Measurements from ENCODE around the gene GLTP. TPM values are rescaled to one million over a fixed set of nuclear protein-coding genes. Genes with fewer than 3 reads are reported as not detected.

GLTP gene
- 46.8 and 48.0 TPM in 2 replicates for total RNA-seq

DNA sequence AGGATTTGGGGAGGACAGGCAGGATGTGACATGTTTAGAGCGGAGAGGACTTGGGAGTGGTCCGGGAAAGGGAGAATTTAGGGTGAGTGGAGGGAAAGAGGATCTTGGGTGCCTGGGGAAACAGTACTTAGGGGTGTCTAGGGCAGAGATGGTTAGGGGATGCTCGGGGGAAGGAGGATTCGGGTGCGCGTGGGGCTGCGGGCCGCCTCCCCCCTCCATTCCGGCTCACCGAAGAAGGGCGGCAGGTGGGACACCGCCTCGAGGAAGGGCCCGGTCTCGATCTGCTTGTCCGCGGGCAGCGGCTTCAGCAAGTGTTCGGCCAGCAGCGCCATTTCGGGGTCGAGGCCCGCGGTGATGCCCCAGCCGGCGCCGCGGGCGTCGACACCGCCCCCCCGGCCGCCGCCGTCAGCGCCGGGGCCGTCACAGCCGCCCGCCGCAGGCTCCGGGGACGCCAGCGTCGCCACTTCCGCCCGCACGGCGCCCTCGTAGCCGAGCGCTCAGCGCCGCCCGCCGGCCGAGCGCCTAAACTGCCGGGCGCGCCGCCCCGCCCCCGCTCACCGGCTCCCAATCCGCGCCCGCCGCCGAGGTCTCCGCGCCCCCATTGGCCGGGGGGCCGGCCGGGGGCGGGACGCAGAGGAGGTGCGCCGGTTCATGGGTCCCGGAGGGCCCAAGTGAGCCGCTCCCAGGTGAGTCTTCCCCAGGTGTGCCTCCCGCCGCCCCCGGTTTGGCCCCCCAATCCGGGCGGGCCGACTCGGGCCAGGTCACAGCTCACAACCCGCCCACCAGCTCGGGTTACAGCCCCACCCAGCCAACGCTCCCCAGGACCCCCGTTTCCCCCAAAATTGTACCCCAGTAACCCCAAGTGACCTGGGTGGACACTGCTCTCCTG is at the start of gene GLTP:
Gene GLTP (minus strand): TSS at position 499 of the 889 bp plus-strand sequence. CDS start 167 bp downstream, at position 332.

GRCh38 chr12:109899783-109900751 is 19.7 kb upstream of the GLTP start, which contains the start of gene TCHP:
Gene TCHP (plus strand): TSS chr12:109900274. CDS start chr12:109903027, 2,753 bp downstream.

GRCh38 chr12:109833307-109834189 is 46.8 kb downstream of the GLTP start, which contains the start of gene TRPV4:
Gene TRPV4 (minus strand): TSS chr12:109833398. CDS start chr12:109814796, 18,602 bp downstream.

Other genes with a start within 250 kb of the GLTP start
- 0.17 and 0.22 TPM in 2 replicates for gene FAM222A, start 166.7 kb downstream of the GLTP start, total RNA-seq
- gene TRPV4, start 47.1 kb downstream of the GLTP start, total RNA-seq = 1.5 TPM in 2 replicates
- 4.4 and 7.7 TPM in 2 replicates for gene TCHP, start 19.7 kb upstream of the GLTP start, total RNA-seq
- 26.5 and 34.6 TPM in 2 replicates for gene GIT2, start 115.8 kb upstream of the GLTP start, total RNA-seq
- gene ANKRD13A, start 118.9 kb upstream of the GLTP start, total RNA-seq = 52.6 and 54.3 TPM in 2 replicates
- 11.5 and 16.4 TPM in 2 replicates for gene C12orf76, start 168.0 kb upstream of the GLTP start, total RNA-seq
- 6.7 and 9.5 TPM in 2 replicates for gene IFT81, start 243.8 kb upstream of the GLTP start, total RNA-seq